ENCODE measurements around the gene C18orf63.

Gene C18orf63

GRCh38 chr18:74375999-74376398, 60.4 kb downstream of the C18orf63 start:
- no peak for DNase-seq

GRCh38 chr18:74376523-74376922, 60.9 kb downstream of the C18orf63 start:
- no peak for DNase-seq

- no peak for DNase-seq
These were observed 62.1 kb downstream of the C18orf63 start for GRCh38 chr18:74377776-74378175.

GRCh38 chr18:74378179-74378682, 62.6 kb downstream of the C18orf63 start:
- no peak for DNase-seq

- DNase-seq, result no peak
These were observed 65.3 kb downstream of the C18orf63 start for GRCh38 chr18:74380916-74381315.

- no peak for DNase-seq
These were observed 66.1 kb downstream of the C18orf63 start for GRCh38 chr18:74381621-74382295.

GRCh38 chr18:74382481-74383017, 66.9 kb downstream of the C18orf63 start:
- no peak for DNase-seq

GRCh38 chr18:74387383-74387782, 71.7 kb downstream of the C18orf63 start:
- DNase-seq, result no peak

- DNase-seq, result no peak
These were observed 72.6 kb downstream of the C18orf63 start for GRCh38 chr18:74388227-74388626.

GRCh38 chr18:74389171-74389927, 73.7 kb downstream of the C18orf63 start:
- DNase-seq, result no peak

- no peak for DNase-seq
These were observed 74.4 kb downstream of the C18orf63 start for GRCh38 chr18:74389991-74390390.

- no peak for DNase-seq
These were observed 75.3 kb downstream of the C18orf63 start for GRCh38 chr18:74390900-74391299.

- peak in 2 of 51 donors; percentile 13 to 22 for DNase-seq
These were observed 76.7 kb downstream of the C18orf63 start for GRCh38 chr18:74392323-74392722.

- no peak for DNase-seq
These were observed 79.4 kb downstream of the C18orf63 start for GRCh38 chr18:74395006-74395405.

- no peak for DNase-seq
These were observed 80.1 kb downstream of the C18orf63 start for GRCh38 chr18:74395648-74396154.

GRCh38 chr18:74396171-74397169, 80.8 kb downstream of the C18orf63 start:
- DNase-seq, result no peak

GRCh38 chr18:74397572-74397971, 81.9 kb downstream of the C18orf63 start:
- no peak for DNase-seq

GRCh38 chr18:74399091-74399887, 83.7 kb downstream of the C18orf63 start:
- no peak for DNase-seq

GRCh38 chr18:74400813-74401212, 85.2 kb downstream of the C18orf63 start:
- no peak for DNase-seq

GRCh38 chr18:74402806-74403433, 87.3 kb downstream of the C18orf63 start:
- no peak for DNase-seq

Data from hypothalamus (tissue), 51 donors.